ENCODE measurements around the gene CLSTN1. TPM values are rescaled to one million over a fixed set of nuclear protein-coding genes. Genes with fewer than 3 reads are reported as not detected.
"Not testable (repeated sequence)": the region's sequence is repeated elsewhere in the genome, so short reads cannot be mapped to it uniquely, and the experiment has no call there.

Gene CLSTN1
- total and polyA plus RNA-seq, 2 of the 8 experiments (the other 6 are each of a cell fraction or from before 2014, with no cell fraction given), result 34.2 to 97.4 TPM

GRCh38 chr1:9803003-9803918 lies 20.5 kb downstream of the CLSTN1 start:
- 95% methylated on average over 13 of the region's 13 CpGs; no CpG with 5 or more reads in 1 of the 2 experiments for WGBS, 2 experiments (ENCODE audit: extremely low coverage in 1 of 2, insufficient coverage in 1 of 2, insufficient read length in 1 of 2, insufficient replicate concordance in 2 of 2, low coverage in 1 of 2, low lambda C conversion rate in 2 of 2, missing lambda C conversion rate in 1 of 2)
- H3K27ac ChIP-seq (ENCODE audit: low read depth, low read length); H4K5ac ChIP-seq (ENCODE audit: insufficient read length, low read depth, low read length); DNase-seq (ENCODE audit: low read depth in 1 of 2, low spot score in 2 of 2); H3K79me1 ChIP-seq (ENCODE audit: low read depth, low read length); H3K56ac ChIP-seq (replicated peaks; ENCODE audit: insufficient read length, low read depth, low read length); H2BK15ac ChIP-seq (ENCODE audit: low read length); H2BK5ac ChIP-seq (ENCODE audit: low read depth, low read length); H2AK5ac ChIP-seq (ENCODE audit: low read depth, low read length); H3K9ac ChIP-seq (replicated peaks in 1 of 4; ENCODE audit: extremely low read depth in 1 of 4, low read depth in 3 of 4, low read length in 3 of 4); H3K27me3 ChIP-seq (replicated peaks in 1 of 4; ENCODE audit: control insufficient read depth in 3 of 4, extremely low read depth in 1 of 4, insufficient read depth in 3 of 4, low read length in 3 of 4); H2AFZ ChIP-seq (ENCODE audit: low read length); H3K4me3 ChIP-seq (ENCODE audit: extremely low read depth in 1 of 4, insufficient read depth in 2 of 4, low read depth in 3 of 4, low read length in 4 of 4); H2BK20ac ChIP-seq (ENCODE audit: low read length); FAIRE-seq; H2BK120ac ChIP-seq (replicated peaks; ENCODE audit: low read depth, low read length); H3K36me3 ChIP-seq (ENCODE audit: control insufficient read depth in 2 of 4, insufficient read depth in 4 of 4, low read length in 3 of 4); H3K14ac ChIP-seq (ENCODE audit: insufficient read length); H3K4ac ChIP-seq (replicated peaks; ENCODE audit: insufficient read length, low read depth, low read length); H3K4me1 ChIP-seq (replicated peaks in 1 of 4; ENCODE audit: control insufficient read depth in 3 of 4, insufficient read depth in 4 of 4, low read length in 3 of 4); H3K23ac ChIP-seq (ENCODE audit: insufficient read length); H3K18ac ChIP-seq (ENCODE audit: extremely low read depth, low read length); H4K8ac ChIP-seq (ENCODE audit: extremely low read depth, insufficient read depth, low read length); H3K9me3 ChIP-seq (ENCODE audit: insufficient read depth in 2 of 2, low read depth in 1 of 2, low read length in 1 of 2); H3K23me2 ChIP-seq (ENCODE audit: low read depth, low read length); H4K91ac ChIP-seq (replicated peaks; ENCODE audit: insufficient read length, low read length); H3K4me2 ChIP-seq (ENCODE audit: insufficient read depth in 1 of 2, low read depth in 2 of 2, low read length in 2 of 2); H2BK12ac ChIP-seq (ENCODE audit: low read depth, low read length); POLR2A ChIA-PET (ENCODE audit: partially characterized antibody): not testable (repeated sequence)
- CTCF ChIA-PET (ENCODE audit: partially characterized antibody), result interaction anchor here (0.6 to 4.0 kb wide), 7 partner anchors 9 to 147 kb away, joined by 3 to 22 read pairs (median 4); no protein-coding TSS in a partner anchor
- H3K79me2 ChIP-seq (ENCODE audit: control insufficient read depth in 1 of 2, insufficient read depth in 2 of 2, low read length in 2 of 2), result peaks cover 10 to 87% of the 10 kb centered on the region in 2 experiments
- H4K20me1 ChIP-seq (replicated peaks in 1 of 2; ENCODE audit: control insufficient read depth in 1 of 2, insufficient read depth in 2 of 2, low read length in 2 of 2), result peaks cover 12 to 13% of the 10 kb centered on the region in 2 experiments

All from H1 (cell line).